Ascending aorta (tissue), 2 donors: Measurements from ENCODE around the gene FAM25G. TPM values are rescaled to one million over a fixed set of nuclear protein-coding genes. Genes with fewer than 3 reads are reported as not detected.
"Not testable (repeated sequence)": the region's sequence is repeated elsewhere in the genome, so short reads cannot be mapped to it uniquely, and the experiment has no call there.

Source experiments
- DNase-seq, 2 donors: peaks; one replicate each; pipeline ENCODE4 v3.0.0-alpha.2; 2019; ENCODE audit warnings: low spot score in 2 of 2
- H3K27ac ChIP-seq, 2 donors: fragments of 200-600 bp; sonication (generic); one replicate each; pipeline ENCODE4 v1.5.1; 2016 to 2017; ENCODE audit warnings: mild to moderate bottlenecking in 1 of 2
- H3K27me3 ChIP-seq: fragments of 200-600 bp; sonication (generic); one replicate; pipeline ENCODE4 v1.5.1; 2017
- H3K36me3 ChIP-seq, 2 donors: fragments of 200-600 bp; sonication (generic); one replicate each; pipeline ENCODE4 v1.5.1; 2016
- H3K4me1 ChIP-seq, 2 donors: fragments of 200-600 bp; sonication (generic); one replicate each; pipeline ENCODE4 v1.5.1; 2016 to 2017; ENCODE audit warnings: mild to moderate bottlenecking in 1 of 2
- H3K4me3 ChIP-seq, 2 donors: fragments of 200-600 bp; sonication (generic); one replicate each; pipeline ENCODE4 v1.5.1; 2016 to 2017; ENCODE audit warnings: mild to moderate bottlenecking in 1 of 2
- H3K9me3 ChIP-seq, 2 donors: fragments of 200-600 bp; sonication (generic); one replicate each; pipeline ENCODE4 v1.5.1; 2016
- intact Hi-C: fragments of 100-400 bp; cut with DNase I; formaldehyde crosslinking; loops from one replicate; pipeline ENCODE4 v1.15.1; 2023
- total RNA-seq: library from RNA; depleted of rRNA; stranded (reverse); fragments of >200 nt; gene quantifications from one replicate; pipeline ENCODE4 v1.1.0, GENCODE V29; 2016

Gene FAM25G
- total RNA-seq = not detected

DNA sequence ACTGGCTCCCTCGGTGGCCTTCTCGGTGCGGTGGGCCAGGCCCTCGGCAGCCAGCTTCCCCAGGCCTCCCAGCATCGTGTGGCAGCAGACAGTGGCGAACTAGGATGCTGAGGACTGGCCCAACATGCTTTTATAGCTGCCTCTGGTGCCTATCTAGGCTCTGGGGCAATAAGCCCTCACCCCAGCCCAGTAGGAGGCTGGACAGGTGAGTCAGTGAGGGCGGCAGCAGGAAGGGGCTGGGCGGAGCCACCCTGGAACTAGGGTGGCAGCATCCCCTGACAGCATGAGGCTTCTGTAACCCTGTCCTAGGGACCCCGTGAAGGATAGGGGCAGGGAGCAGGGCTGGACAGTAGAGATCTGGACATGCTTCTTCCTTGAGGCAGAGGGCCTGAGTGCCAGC lies at the start of gene FAM25G:
TSS of gene FAM25G (minus strand) at position 101 of the 400 bp plus-strand sequence. CDS start at position 75, 26 bp downstream.
- intact Hi-C loops, H3K4me1 ChIP-seq: not testable (repeated sequence)

DNA sequence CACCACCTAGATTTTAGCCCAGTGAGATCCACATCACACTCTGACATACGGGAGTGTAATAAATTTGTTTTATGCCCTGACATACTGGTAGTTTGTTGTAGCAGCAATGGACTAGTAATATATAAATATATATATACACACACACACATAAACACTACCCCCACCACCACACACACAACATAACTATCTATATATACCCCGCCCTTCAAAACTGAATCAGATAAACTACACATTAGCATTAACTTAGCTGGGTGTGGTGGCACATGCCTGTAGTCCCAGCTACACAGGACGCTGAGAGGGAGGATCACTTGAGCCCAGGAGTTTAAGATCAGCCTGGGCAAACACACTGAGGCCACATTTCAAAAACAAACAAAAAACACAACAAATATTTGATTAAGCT lies 44.9 kb upstream of the FAM25G start:
- H3K27me3 ChIP-seq, intact Hi-C loops, DNase-seq, H3K27ac ChIP-seq, H3K4me3 ChIP-seq, H3K36me3 ChIP-seq, H3K9me3 ChIP-seq, H3K4me1 ChIP-seq: not testable (repeated sequence)

More for the DNA sequence above, at the start of gene FAM25G:
- not testable (repeated sequence) for DNase-seq, H3K27me3 ChIP-seq, H3K27ac ChIP-seq, H3K36me3 ChIP-seq, H3K4me3 ChIP-seq, H3K9me3 ChIP-seq

DNA sequence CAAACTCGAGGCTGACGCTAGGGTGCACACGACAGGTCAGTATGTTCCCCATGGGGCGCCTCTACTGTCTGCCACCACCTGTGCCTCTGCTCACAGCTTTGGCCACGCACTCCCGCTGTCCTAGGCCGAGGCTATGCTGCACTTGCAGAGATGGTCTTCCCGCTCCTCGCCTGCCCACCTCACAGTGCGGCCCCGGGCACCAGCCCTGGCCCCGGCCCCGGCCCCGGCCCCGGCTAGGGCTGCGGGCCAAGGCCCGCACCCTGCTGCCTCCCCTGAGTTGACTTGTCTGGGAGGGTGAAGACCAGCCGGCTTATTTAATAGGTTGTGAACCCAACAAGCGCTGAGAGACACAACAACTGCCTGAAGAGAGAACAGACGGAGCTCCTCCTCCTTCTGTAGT lies 32.0 kb upstream of the FAM25G start, which contains the start of gene AGAP9:
TSS of gene AGAP9 (minus strand) at position 164 of the 400 bp plus-strand sequence. CDS start at position 52, 112 bp downstream.
- H3K27me3 ChIP-seq, H3K9me3 ChIP-seq, H3K4me1 ChIP-seq, intact Hi-C loops, H3K4me3 ChIP-seq, H3K27ac ChIP-seq, DNase-seq, H3K36me3 ChIP-seq: not testable (repeated sequence)

DNA sequence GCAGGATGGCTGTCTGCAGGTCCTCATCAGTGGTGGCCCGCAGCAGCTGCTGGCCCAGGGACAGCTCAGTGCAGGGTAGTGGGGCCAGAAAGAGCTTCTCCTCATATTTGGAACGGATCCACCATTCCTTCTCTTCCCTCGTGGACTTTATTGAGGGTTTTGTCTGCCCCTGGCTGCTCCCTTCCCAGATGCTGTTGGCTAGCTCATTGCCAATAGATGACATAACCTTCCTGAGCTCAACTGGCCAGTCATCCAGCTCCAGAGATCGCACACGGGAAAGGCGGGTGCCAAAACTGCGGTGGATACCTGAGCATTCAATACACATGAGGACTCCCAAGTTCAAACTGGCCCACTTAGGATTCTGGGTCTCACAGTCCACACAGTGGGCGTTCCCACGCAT lies 10.8 kb upstream of the FAM25G start:
- intact Hi-C loops, H3K27me3 ChIP-seq, H3K36me3 ChIP-seq, H3K4me3 ChIP-seq, H3K4me1 ChIP-seq, H3K9me3 ChIP-seq, H3K27ac ChIP-seq, DNase-seq: not testable (repeated sequence)

DNA sequence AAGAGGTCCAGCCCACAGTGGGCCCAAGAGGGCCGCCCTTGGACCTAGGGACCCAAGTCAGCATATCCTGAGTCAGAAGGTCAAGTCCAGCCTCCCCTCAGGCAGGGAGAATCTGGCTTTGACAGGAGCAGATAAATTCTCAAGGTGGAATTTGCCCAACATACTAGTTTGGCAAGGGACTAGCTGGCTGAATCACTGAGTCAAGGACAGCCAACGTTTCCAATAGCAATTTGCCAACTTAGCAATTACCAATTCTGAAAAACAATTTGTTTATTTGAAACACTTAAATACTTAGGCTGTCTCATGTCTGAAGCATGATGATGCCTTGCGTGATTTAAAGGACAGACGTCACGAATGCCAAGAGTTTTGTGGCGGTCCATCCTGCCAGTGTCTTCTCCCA lies 2.7 kb upstream of the FAM25G start:
- H3K4me3 ChIP-seq, H3K4me1 ChIP-seq, DNase-seq, H3K9me3 ChIP-seq, H3K27ac ChIP-seq, H3K36me3 ChIP-seq, intact Hi-C loops, H3K27me3 ChIP-seq: not testable (repeated sequence)

DNA sequence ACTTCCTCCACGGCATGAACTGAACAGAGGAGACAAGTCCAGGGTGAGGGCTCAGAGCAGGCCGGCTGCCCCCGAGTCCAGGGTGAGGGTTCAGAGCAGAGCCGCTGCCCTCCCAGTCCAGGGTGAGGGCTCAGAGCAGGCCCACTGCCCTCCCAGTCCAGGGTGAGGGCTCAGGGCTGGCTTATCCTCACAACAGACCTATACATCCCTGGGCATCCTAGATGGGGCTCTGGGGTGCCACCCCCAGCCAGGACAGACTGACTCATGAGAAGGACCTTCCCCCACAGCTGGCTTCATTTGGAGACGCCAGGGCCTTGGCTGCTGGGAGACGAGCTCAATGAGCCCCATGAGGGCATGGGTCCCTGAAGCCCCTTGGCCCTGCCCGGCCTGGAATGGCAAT lies 1.9 kb downstream of the FAM25G start:
- H3K9me3 ChIP-seq, H3K4me3 ChIP-seq, intact Hi-C loops, H3K4me1 ChIP-seq, DNase-seq, H3K36me3 ChIP-seq, H3K27ac ChIP-seq, H3K27me3 ChIP-seq: not testable (repeated sequence)

DNA sequence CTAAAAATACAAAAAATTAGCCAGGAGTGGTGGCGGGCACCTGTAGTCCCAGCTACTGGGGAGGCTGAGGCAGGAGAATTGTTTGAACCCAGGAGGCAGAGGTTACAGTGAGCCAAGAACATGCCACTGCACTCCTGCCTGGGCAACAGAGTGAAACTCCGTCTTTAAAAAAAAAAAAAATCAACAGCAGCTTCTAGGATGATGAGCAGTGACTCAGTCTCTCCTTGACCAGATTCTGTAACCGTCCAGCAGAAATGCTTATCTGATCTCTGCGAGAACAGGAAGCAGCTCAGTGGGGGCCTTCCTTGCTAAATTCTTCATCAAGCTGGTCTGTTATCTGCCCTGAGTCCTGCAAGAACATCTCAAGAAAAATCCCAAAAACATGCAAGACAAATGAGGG lies 5.6 kb downstream of the FAM25G start:
- H3K4me1 ChIP-seq, H3K9me3 ChIP-seq, intact Hi-C loops, H3K36me3 ChIP-seq, H3K27me3 ChIP-seq, DNase-seq, H3K4me3 ChIP-seq, H3K27ac ChIP-seq: not testable (repeated sequence)

DNA sequence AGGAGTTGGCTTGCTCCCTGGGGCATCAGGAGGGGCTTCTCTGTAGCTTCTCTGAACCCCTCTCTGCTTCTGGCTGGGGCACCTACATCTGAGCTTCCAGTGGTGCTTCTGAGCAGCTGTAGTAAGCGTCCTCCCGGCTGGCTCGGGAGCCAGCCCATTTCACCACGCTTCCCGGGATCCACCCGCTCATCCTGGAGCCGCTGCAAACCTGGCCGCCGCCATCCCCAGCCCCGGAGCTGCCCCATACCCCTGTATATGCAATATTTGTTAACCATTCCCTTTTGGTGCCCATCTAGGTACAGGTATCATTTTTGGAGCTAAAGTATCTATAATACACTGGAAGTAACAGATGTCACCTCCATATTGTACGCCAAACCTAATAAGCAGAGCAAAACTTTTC lies 6.7 kb downstream of the FAM25G start:
- H3K4me1 ChIP-seq, H3K9me3 ChIP-seq, H3K4me3 ChIP-seq, DNase-seq, intact Hi-C loops, H3K27ac ChIP-seq, H3K36me3 ChIP-seq, H3K27me3 ChIP-seq: not testable (repeated sequence)

DNA sequence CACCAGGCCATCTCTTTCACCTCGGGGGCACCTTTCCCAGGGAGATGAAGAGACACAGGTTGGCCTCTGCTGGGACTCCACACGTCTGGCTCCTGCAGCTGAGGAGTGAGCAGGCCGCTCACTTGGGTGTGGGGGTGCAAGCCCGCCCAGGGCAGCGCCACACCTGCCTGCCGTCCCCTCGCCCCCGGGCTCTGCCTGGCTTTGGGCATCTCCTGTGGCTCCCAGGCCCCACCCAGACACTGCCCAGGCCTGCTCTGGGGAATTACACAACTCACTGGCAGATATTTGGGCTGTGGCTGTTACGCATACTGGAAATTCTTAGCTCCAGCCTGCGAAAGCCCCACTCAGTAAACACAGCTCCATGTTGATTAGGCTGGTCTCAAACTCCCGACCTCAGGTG lies 7.6 kb downstream of the FAM25G start, which contains the start of gene ANXA8:
TSS of gene ANXA8 (minus strand) at position 193 of the 400 bp plus-strand sequence. CDS start at position 11, 182 bp downstream.
- H3K4me3 ChIP-seq, intact Hi-C loops, H3K27ac ChIP-seq: not testable (repeated sequence)

DNA sequence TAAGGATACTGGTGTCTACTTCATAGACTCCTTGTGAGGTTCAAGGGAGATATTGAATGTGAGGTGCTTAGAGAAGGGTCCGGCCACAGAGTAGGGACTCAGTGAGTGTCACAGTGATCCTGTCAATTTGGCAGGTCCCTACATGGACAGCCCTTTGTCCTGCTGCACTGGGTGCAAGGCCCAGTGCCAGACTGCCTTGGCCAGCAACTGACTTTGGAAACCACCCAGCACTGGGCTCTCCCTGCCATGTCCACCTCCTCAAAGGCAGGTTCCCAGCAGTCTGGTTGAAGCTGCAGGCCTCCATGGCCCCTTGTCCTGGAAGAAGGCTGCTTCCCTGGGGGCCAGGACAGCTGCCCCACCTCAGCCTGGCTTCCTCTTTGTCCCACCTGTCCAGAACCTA lies 9.1 kb downstream of the FAM25G start:
- intact Hi-C loops, H3K4me3 ChIP-seq, H3K36me3 ChIP-seq, H3K9me3 ChIP-seq, H3K27me3 ChIP-seq, H3K27ac ChIP-seq, H3K4me1 ChIP-seq, DNase-seq: not testable (repeated sequence)

More for the DNA sequence above, 7.6 kb downstream of the FAM25G start, which contains the start of gene ANXA8:
- H3K4me1 ChIP-seq, DNase-seq, H3K27me3 ChIP-seq, H3K36me3 ChIP-seq, H3K9me3 ChIP-seq: not testable (repeated sequence)

DNA sequence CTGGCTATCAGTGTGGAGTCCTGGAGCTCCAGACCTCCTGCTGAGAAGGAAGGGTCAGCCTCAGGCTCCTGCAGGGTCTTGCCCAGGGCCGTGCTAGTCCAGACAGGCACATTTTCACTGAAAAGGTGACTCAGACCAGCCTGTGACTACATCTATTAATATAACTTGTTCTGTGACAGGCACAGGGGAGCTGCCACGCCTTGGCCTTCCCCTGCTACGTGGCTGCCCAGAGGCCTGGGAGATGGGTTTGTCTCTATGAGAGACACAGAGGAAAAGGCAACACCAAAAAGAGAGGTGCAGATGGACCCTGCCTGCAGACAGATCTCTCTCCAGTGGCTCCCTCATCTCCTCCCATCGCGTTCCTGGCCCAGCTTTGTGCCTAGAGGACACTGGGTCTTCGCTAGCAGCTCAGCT lies 9.7 kb downstream of the FAM25G start:
- intact Hi-C loops, DNase-seq, H3K27ac ChIP-seq, H3K9me3 ChIP-seq, H3K4me3 ChIP-seq, H3K36me3 ChIP-seq, H3K4me1 ChIP-seq, H3K27me3 ChIP-seq: not testable (repeated sequence)

DNA sequence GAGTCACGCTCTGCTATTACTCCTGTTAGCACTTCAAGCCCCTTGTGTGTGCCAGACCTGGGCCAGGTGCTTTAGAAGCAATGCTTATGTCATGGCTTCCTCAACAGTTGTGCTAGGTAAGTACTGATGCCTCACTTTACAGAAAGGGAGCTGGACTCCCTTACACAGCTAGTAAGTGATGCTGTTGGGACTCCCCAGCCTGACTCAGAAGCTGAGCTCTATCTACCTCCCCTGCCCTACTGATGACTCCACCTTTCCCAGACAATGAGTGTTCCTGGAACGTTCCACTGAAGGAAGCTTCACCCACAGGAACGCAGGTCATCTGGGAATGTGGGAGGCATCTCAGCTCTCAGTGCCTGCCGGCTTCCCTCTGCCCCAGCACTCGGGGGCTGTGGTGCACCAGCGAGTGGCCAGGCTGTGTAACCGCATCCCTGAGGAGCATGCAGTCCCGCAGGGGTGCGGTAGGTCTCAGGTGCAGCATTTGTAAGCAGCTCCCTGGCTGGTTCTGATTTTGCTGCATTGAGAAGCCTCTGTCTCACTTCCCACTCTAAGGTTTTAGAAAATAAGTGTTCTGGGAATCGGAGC lies 10.2 kb downstream of the FAM25G start:
- H3K9me3 ChIP-seq, H3K36me3 ChIP-seq, intact Hi-C loops, H3K4me3 ChIP-seq, H3K27ac ChIP-seq, H3K4me1 ChIP-seq, H3K27me3 ChIP-seq, DNase-seq: not testable (repeated sequence)

DNA sequence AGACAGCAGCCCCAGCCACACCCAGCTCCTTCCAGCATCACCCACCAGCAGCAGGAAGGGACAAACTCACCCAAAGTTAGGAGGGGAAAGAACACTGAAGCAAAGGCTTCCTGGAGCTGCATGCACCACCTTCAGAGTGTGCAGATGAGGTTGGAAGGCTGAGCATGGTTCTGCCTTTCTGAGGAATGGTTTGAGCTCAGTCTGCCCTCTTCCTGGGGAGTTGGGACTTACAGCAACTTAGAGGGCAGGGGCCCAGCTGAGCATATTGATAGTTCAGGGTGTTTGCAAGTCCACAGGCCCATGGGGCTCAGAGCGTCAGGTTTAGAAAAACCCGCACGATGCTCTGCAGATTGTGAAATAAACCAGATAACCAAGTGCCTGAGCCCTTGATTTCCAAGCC lies 11.4 kb downstream of the FAM25G start:
- H3K27me3 ChIP-seq, H3K9me3 ChIP-seq, H3K4me3 ChIP-seq, H3K27ac ChIP-seq, H3K36me3 ChIP-seq, DNase-seq, H3K4me1 ChIP-seq, intact Hi-C loops: not testable (repeated sequence)

DNA sequence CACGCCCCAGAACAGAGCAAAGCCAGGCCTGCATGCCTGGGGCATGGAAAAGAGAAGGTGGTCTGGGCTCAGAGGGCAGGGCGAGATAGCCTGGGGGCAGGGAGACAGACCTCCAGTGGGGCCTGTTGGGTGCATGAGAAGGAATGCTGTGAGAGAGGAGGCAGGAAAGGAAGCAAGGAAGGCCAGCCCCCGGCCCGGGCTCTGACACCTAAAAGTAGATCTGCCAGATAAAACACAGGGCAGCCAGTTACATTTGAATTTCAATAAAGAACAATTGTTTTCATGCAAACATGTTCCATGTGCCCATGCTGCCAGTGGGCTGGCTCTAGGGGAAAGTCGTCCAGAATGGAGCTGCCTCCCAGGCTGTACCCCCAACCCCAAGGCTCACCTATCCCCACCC lies 13.4 kb downstream of the FAM25G start:
- H3K9me3 ChIP-seq, intact Hi-C loops, H3K27ac ChIP-seq, H3K4me3 ChIP-seq, DNase-seq, H3K27me3 ChIP-seq, H3K36me3 ChIP-seq, H3K4me1 ChIP-seq: not testable (repeated sequence)

DNA sequence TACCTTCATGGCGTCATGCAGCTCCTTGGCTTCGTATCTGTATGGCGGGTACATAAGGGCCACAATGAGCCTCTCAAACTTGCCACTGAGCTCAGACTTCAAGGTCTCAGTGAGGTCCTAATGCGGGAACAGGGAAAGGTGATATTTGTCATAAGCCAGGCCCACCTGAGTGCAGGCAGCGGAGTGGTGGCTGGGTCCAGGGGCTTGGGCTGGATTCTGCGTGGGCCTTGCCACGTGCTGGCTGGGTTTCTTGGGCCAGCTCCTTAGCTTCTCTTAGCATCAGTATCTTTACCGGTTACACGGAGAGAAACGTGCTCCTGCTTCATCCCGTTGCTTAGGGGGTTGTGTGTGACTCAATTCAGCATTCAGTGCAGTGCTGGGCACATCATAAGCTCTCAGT lies 14.4 kb downstream of the FAM25G start:
- DNase-seq, H3K9me3 ChIP-seq, H3K27ac ChIP-seq, H3K27me3 ChIP-seq, H3K36me3 ChIP-seq, H3K4me3 ChIP-seq, H3K4me1 ChIP-seq, intact Hi-C loops: not testable (repeated sequence)
